HG03196 (cell line): ENCODE measurements around the gene BORCS5.
"Not testable (repeated sequence)": the region's sequence is repeated elsewhere in the genome, so short reads cannot be mapped to it uniquely, and the experiment has no call there.

Experiments
- ATAC-seq: cut with Tn5 transposase; IDR thresholded peaks from one replicate; pipeline ENCODE4 v1.9.1; 2021; ENCODE audit not compliant: unreplicated experiment

Gene BORCS5

DNA sequence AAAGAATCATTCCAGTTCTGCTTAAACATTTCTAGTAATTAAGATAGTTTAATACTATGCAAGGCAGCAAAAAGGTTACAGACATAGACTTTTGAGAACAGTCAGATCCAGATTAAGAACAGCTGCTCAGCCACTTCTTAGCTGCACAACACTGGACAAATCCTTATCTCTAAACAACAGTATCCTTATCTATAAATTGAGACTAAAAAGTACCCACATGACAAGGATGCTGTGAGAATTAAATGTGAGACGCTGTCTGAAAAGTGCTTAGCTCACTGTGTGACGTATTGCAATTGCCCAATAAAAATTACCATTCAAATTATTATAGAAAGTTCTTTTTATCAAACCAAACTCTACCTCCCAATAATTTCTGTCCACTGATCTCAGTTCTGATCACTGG, 35.5 kb downstream of the BORCS5 start:
- ATAC-seq = no peak

DNA sequence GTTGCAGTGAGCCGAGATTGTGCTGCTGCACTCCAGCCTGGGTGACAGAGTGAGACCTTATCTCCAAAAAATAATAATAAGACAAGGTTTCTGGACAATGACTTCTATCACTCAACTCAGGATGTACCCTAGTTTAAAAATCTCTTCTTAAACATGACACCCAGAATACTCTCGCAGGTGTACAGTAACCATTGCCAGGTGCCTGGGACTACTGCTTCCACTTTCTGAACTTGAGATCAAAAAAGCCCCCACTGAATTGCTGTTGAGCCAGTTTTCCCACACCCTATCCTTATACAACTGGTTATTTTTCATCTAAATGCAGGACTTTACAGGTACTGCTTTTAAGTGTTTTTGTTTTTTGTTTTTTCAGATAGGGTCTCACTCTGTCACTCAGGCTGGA, 36.3 kb downstream of the BORCS5 start:
- ATAC-seq = no peak

GRCh38 chr12:12396694-12397093, 39.8 kb downstream of the BORCS5 start:
- no peak for ATAC-seq

GRCh38 chr12:12397184-12397583, 40.3 kb downstream of the BORCS5 start:
- no peak for ATAC-seq

- ATAC-seq = no peak
Observed at GRCh38 chr12:12398026-12398859, 41.4 kb downstream of the BORCS5 start.

- ATAC-seq = no peak
Observed at GRCh38 chr12:12399161-12399560, 42.3 kb downstream of the BORCS5 start.

- ATAC-seq = no peak
Observed at GRCh38 chr12:12399776-12400305, 43.0 kb downstream of the BORCS5 start.

GRCh38 chr12:12400793-12401192, 43.9 kb downstream of the BORCS5 start:
- ATAC-seq = no peak

GRCh38 chr12:12403264-12404248, 46.7 kb downstream of the BORCS5 start:
- ATAC-seq = no peak

- ATAC-seq = no peak
Observed at GRCh38 chr12:12404297-12404696, 47.4 kb downstream of the BORCS5 start.

GRCh38 chr12:12405882-12406281, 49.0 kb downstream of the BORCS5 start:
- no peak for ATAC-seq

DNA sequence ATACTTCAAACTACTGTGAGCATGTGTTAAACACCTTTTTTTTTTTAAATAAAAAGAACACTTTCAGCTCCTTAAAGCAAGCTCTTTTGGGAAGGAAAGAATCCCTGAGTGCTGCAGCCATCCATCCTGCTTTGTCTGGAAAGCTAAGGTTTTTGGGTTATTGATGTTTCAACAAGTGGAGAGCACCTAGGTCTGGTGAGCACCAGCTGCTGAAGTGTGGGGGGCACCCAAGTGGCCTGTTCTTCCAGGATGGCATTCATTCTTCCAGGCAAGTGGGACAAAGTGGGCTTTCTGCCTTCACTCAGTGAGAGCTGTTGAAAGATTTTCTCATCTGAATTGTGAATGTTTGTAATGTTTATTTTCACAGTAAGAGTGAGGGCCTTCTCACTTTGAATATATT, 49.9 kb downstream of the BORCS5 start:
- no peak for ATAC-seq

DNA sequence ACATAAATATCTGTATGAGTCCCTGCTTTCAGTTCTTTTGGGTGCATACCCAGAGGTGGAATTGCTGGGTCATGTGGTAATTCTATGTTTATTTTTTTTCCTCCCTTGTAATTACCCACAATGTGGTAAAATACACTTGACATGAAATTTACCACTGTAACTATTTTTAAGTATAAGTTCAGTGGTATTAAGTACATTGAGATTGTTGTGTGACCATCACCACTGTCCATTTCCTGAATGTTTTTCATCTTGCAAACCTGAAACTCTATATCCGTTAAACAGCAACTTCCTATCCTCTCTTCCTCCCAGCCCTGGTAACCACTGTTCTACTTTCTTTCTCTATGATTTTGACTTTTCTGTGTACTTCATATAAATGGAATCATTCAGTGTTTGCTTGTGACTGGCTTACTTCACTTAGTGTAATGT, 51.4 kb downstream of the BORCS5 start:
- ATAC-seq = no peak

GRCh38 chr12:12409337-12409736, 52.5 kb downstream of the BORCS5 start:
- ATAC-seq = not testable (repeated sequence)

DNA sequence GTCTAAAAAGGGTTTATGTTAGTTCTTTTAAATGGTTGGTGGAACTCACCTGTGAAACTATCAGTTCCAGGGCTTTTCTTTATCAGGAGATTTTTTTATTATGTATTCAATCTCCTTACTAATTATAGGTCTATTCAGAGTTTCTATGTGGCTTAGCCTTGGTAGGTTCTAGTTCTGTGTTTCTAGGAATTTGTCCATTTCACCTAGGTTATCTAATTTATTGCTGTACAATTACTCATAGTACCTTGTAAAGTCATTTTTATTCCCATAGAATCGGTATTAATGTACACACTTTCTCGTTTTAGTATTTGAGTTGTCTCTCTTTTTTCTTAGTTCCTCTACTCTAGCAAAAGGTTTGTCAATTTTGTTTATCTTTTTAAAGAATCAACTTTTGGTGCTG, 59.0 kb downstream of the BORCS5 start:
- no peak for ATAC-seq

GRCh38 chr12:12419165-12419564, 62.3 kb downstream of the BORCS5 start:
- not testable (repeated sequence) for ATAC-seq

GRCh38 chr12:12423367-12423766, 66.5 kb downstream of the BORCS5 start:
- ATAC-seq = no peak

- no peak for ATAC-seq
Observed at GRCh38 chr12:12425001-12425400, 68.1 kb downstream of the BORCS5 start.

DNA sequence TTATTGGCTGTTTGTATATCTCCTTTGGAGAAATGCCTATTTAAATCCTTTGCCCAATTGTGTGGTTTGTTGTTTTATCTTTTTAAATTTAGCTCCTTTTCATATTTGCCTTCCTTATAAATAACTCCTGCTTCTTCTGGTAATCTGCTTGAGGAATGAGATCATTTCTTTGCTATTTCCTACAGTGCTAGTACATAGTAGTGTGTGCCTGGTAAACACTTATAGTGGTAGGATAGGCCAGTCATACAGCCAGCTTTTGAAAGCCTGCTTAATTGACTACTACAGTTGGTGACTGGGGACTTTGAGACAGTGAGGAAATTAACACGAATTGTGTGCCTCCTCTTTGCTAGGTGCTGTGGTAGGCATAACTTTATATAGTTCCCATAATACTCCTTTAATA, 68.7 kb downstream of the BORCS5 start:
- no peak for ATAC-seq

GRCh38 chr12:12427568-12427967, 70.7 kb downstream of the BORCS5 start:
- ATAC-seq = no peak

GRCh38 chr12:12428047-12428446, 71.2 kb downstream of the BORCS5 start:
- no peak for ATAC-seq
